Measurements from ENCODE around the gene ZSCAN5A.

ZSCAN5A gene

DNA sequence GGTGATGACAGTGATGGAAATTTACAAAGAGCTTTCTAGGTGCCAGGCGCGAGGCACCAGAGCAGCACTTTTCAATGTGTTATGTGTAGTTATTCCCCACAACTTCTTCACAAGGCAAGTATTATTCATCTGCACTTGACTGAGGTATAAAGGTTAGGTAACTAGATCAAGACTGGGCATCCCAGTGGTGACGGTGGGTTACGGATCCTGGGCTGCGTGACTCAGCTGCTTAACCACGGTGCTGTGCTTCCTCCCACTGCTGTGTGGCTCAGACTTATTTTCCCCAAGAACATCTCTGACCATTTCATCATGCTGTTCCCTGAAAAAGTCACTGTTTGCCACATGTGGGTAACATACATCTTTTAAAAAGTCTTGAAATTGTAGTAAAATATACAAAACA is 22.8 kb downstream of the ZSCAN5A start:
- no peak for TF ChIP-seq CTCF (IDR thresholded peaks at IDR 0.05; ENCODE audit: low read depth, low read length)

GRCh38 chr19:56290104-56290503 is 24.5 kb downstream of the ZSCAN5A start:
- TF ChIP-seq CTCF (IDR thresholded peaks at IDR 0.05; ENCODE audit: low read depth, low read length), result no peak
- no peak for DNase-seq (ENCODE audit: extremely low read depth, low read depth)

More for the DNA sequence above, 22.8 kb downstream of the ZSCAN5A start:
- no peak for DNase-seq (ENCODE audit: extremely low read depth, low read depth)

- no peak for DNase-seq (ENCODE audit: extremely low read depth, low read depth)
- no peak for TF ChIP-seq CTCF (IDR thresholded peaks at IDR 0.05; ENCODE audit: low read depth, low read length)
Observed at GRCh38 chr19:56284746-56285145, 29.9 kb downstream of the ZSCAN5A start.

GRCh38 chr19:56282809-56283208 is 31.8 kb downstream of the ZSCAN5A start:
- no peak for TF ChIP-seq CTCF (IDR thresholded peaks at IDR 0.05; ENCODE audit: low read depth, low read length)
- no peak for DNase-seq (ENCODE audit: extremely low read depth, low read depth)

DNA sequence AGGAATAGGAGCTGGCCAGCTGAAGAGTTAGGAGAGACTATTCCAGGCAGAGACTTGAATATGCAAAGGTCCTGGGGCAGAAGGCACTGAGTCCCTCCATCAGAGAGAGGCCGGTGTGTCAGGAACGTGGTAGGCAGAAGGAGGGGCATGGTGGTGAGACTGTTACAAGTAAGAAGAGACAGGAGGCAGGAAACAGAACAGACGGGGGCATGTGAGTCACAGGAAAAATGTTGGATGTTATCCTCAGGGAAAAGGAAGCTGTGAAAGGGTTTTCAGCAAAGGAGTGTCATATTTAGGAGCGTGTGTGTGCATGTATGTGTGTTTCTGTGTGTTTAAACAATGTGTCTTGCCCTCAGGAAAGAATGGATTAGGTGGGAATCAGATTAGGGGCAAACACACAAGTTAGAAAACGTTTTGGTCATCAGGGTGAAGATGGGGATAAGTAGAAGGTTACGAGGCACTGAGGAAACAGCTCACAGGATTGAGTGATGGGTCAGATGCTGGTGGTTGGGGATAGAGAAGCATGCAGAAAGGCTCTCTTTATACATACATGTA is 41.0 kb downstream of the ZSCAN5A start:
- TF ChIP-seq CTCF (IDR thresholded peaks at IDR 0.05; ENCODE audit: low read depth, low read length), result no peak
- DNase-seq (ENCODE audit: extremely low read depth, low read depth), result no peak

- no peak for TF ChIP-seq CTCF (IDR thresholded peaks at IDR 0.05; ENCODE audit: low read depth, low read length)
- no peak for DNase-seq (ENCODE audit: extremely low read depth, low read depth)
Observed at GRCh38 chr19:56272161-56272798, 42.4 kb downstream of the ZSCAN5A start, which contains the start of gene EDDM13. EDDM13 (plus strand) TSS chr19:56272748; CDS start chr19:56272835, 87 bp downstream.

DNA sequence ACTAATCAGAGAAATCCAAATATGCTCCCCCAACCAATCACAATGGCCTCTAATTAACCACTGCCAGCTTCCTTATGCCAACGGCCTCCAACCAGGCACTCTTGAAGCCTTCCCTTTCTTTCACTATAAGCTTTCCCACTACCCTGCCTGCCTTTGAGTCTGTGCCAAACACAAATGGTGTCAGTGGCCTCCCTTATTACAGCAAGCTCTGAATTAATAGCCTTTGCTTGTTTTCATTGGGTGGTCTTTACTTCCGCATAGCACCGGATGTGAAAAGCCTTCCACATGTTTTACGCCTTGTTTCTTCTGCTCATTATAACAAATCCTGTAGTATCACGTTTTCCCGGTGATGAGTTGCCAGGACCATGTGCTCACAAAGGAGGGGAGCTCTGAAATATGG is 43.5 kb downstream of the ZSCAN5A start:
- no peak for TF ChIP-seq CTCF (IDR thresholded peaks at IDR 0.05; ENCODE audit: low read depth, low read length)
- DNase-seq (ENCODE audit: extremely low read depth, low read depth), result no peak
